ENCODE data around the gene ZSCAN5B. TPM values are rescaled to one million over a fixed set of nuclear protein-coding genes. Genes with fewer than 3 reads are reported as not detected.

Gene ZSCAN5B
- total RNA-seq, 1 donor from 2014 or later: not detected

DNA sequence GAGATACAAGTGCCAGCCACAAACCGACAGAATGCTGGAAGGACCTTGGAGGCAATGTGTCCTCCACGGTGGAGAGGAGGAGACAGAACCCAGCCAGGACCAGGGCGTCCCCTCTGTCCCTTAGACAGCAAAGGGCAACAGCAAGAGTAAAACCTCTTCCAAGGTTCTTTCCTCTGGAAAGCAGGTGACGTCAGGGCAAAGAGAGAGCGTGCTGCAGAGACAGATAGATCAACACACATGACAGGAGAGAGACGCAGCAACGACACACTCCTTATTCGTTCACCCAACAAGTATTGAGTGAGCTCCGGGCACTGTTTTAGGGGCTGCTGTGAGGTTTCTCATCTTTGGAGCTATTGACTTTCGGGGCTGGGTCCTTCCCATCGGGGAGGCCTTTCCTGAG lies 23.0 kb downstream of the ZSCAN5B start:
- no peak overlapping the region for H3K27ac ChIP-seq
- TF ChIP-seq, protein P1, sequence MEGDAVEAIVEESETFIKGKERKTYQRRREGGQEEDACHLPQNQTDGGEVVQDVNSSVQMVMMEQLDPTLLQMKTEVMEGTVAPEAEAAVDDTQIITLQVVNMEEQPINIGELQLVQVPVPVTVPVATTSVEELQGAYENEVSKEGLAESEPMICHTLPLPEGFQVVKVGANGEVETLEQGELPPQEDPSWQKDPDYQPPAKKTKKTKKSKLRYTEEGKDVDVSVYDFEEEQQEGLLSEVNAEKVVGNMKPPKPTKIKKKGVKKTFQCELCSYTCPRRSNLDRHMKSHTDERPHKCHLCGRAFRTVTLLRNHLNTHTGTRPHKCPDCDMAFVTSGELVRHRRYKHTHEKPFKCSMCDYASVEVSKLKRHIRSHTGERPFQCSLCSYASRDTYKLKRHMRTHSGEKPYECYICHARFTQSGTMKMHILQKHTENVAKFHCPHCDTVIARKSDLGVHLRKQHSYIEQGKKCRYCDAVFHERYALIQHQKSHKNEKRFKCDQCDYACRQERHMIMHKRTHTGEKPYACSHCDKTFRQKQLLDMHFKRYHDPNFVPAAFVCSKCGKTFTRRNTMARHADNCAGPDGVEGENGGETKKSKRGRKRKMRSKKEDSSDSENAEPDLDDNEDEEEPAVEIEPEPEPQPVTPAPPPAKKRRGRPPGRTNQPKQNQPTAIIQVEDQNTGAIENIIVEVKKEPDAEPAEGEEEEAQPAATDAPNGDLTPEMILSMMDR (IDR thresholded peaks at IDR 0.05): no peak
- TF ChIP-seq POLR2A (IDR thresholded peaks at IDR 0.05) (no peak), POLR2AphosphoS5 (IDR thresholded peaks at IDR 0.05; ENCODE audit: insufficient read depth in 1 of 2, low read depth in 1 of 2) (no peak)
- no peaks in the 10 kb centered on the region for H3K36me3 ChIP-seq
- DNase-seq (ENCODE audit: extremely low spot score in 2 of 2): no peak
- H3K4me3 ChIP-seq: no peak overlapping the region
- no peaks in the 10 kb centered on the region for H3K4me1 ChIP-seq
- H3K9me3 ChIP-seq: no peaks in the 10 kb centered on the region
- intact Hi-C loops (cut with DNase I): no loop called here
- H3K27me3 ChIP-seq: no peaks in the 10 kb centered on the region

DNA sequence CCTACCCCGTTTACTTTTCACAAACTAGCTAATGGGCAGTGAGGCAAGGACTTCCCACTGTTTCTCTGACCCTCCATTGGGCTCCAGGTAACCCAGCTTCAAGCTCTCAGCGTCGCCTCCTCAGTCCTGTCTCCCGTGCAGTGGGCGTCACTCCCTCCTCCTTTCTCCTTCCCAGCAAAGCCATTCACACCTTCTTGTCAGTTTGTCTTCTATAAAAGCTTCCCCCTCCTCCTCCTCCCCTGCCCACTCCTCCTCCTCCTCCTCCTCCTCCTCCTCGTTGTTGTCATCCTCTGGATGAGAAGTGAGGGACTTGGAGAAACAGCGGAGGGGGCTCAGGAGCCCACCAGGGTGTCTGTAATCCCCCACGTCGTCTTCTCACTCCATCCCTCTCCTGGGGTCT lies 23.5 kb downstream of the ZSCAN5B start:
- H3K27ac ChIP-seq: no peak overlapping the region
- H3K4me1 ChIP-seq: no peaks in the 10 kb centered on the region
- TF ChIP-seq POLR2AphosphoS5 (IDR thresholded peaks at IDR 0.05; ENCODE audit: insufficient read depth in 1 of 2, low read depth in 1 of 2) (no peak), POLR2A (IDR thresholded peaks at IDR 0.05) (no peak)
- TF ChIP-seq, protein P1 (IDR thresholded peaks at IDR 0.05): no peak
- H3K4me3 ChIP-seq: no peak overlapping the region
- no peak for DNase-seq (ENCODE audit: extremely low spot score in 2 of 2)
- intact Hi-C loops (cut with DNase I): no loop called here
- H3K9me3 ChIP-seq: no peaks in the 10 kb centered on the region
- H3K27me3 ChIP-seq: no peaks in the 10 kb centered on the region
- H3K36me3 ChIP-seq: no peaks in the 10 kb centered on the region

DNA sequence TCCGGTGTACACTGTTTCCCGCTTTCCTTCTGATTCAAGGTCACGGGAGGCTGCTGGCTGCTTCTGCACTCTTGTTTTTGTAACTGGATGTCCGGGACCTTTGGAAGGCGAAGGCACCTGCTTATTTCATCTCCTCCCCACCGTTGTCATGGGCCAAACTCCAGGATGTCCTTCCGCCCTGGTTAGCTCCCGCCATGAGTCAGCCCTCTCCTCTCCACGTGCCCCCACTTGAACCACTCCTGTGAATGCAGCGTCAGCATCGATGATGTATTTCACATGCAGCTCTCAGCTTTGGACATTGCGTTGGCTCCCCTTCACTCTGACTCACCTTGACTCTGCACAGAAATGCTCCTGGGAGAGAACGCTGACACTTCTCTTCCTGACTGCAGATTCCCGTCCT lies 27.3 kb downstream of the ZSCAN5B start:
- H3K36me3 ChIP-seq: no peaks in the 10 kb centered on the region
- no peaks in the 10 kb centered on the region for H3K4me1 ChIP-seq
- H3K9me3 ChIP-seq: no peaks in the 10 kb centered on the region
- H3K4me3 ChIP-seq: no peak overlapping the region
- DNase-seq (ENCODE audit: extremely low spot score in 2 of 2): no peak
- TF ChIP-seq, protein P1 (IDR thresholded peaks at IDR 0.05): no peak
- TF ChIP-seq POLR2AphosphoS5 (IDR thresholded peaks at IDR 0.05; ENCODE audit: insufficient read depth in 1 of 2, low read depth in 1 of 2) (no peak), POLR2A (IDR thresholded peaks at IDR 0.05) (no peak)
- H3K27me3 ChIP-seq: no peaks in the 10 kb centered on the region
- intact Hi-C loops (cut with DNase I): no loop called here
- H3K27ac ChIP-seq: no peak overlapping the region

DNA sequence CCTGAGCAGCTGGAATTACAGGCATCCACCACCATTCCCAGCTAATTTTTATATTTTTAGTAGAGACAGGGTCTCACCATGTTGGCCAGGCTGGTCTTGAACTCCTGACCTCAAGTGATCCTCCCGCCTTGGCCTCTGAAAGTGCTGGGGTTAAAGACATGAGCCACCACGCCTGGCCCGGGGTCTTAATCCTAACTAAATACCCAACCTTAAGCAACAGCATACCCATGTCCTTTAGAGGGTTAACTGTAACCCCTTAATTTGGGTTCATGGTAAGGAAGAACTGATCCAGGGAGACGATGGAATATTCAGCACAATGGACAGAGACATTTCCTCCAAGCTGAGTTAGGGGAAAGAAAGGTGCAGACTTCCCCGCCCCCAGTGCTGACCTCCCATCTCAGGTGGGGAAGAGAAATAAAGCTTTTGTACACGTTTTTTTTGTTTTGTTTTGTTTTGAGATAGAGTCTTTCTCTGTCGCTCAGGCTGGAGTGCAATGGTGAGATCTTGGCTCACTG lies 30.5 kb downstream of the ZSCAN5B start:
- Histone ChIP-seq H3K4me3 (no peak overlapping the region), H3K4me1 (no peaks in the 10 kb centered on the region), H3K27ac (no peak overlapping the region), H3K9me3 (no peaks in the 10 kb centered on the region), H3K36me3 (no peaks in the 10 kb centered on the region), H3K27me3 (no peaks in the 10 kb centered on the region)
- intact Hi-C loops (cut with DNase I): no loop called here
- DNase-seq (ENCODE audit: extremely low spot score in 2 of 2): no peak
- TF ChIP-seq POLR2A (IDR thresholded peaks at IDR 0.05) (no peak), POLR2AphosphoS5 (IDR thresholded peaks at IDR 0.05; ENCODE audit: insufficient read depth in 1 of 2, low read depth in 1 of 2) (no peak)
- TF ChIP-seq, protein P1 (IDR thresholded peaks at IDR 0.05): no peak

DNA sequence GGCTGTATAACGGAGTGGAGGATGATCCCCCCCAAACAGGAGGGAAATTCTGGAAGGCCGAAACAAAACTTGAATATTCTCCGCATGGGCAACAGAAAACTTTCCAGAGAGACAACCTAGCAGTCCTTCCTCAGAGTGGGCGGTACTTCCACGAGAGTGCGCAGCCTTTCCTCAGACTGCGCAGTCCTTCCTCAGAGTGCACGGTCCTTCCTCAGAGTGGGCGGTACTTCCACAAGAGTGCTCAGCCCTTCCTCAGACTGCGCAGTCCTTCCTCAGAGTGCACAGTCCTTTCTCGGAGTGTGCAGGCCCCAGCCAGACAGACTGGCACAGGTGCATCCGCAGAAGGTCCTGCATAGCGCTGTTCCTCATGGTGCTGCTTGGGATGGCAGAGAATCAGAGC lies 34.5 kb downstream of the ZSCAN5B start:
- H3K27ac ChIP-seq: no peak overlapping the region
- TF ChIP-seq, protein P1 (IDR thresholded peaks at IDR 0.05): no peak
- TF ChIP-seq POLR2A (IDR thresholded peaks at IDR 0.05): no peak
- DNase-seq (ENCODE audit: extremely low spot score in 2 of 2): no peak
- H3K9me3 ChIP-seq: no peaks in the 10 kb centered on the region
- H3K27me3 ChIP-seq: no peaks in the 10 kb centered on the region
- H3K4me1 ChIP-seq: no peaks in the 10 kb centered on the region
- H3K4me3 ChIP-seq: no peak overlapping the region
- intact Hi-C loops (cut with DNase I): loop anchor here (5.0 kb wide), 1 partner anchor 71 kb away; no protein-coding TSS in a partner anchor
- H3K36me3 ChIP-seq: peaks cover 0 to 23% of the 10 kb centered on the region in 2 donors
